Measurements from ENCODE around the gene TSPAN11. TPM values are rescaled to one million over a fixed set of nuclear protein-coding genes. Genes with fewer than 3 reads are reported as not detected.

Gene TSPAN11
- total and polyA plus RNA-seq, 2 experiments from 2014 or later = 5.2 to 9.6 TPM

DNA sequence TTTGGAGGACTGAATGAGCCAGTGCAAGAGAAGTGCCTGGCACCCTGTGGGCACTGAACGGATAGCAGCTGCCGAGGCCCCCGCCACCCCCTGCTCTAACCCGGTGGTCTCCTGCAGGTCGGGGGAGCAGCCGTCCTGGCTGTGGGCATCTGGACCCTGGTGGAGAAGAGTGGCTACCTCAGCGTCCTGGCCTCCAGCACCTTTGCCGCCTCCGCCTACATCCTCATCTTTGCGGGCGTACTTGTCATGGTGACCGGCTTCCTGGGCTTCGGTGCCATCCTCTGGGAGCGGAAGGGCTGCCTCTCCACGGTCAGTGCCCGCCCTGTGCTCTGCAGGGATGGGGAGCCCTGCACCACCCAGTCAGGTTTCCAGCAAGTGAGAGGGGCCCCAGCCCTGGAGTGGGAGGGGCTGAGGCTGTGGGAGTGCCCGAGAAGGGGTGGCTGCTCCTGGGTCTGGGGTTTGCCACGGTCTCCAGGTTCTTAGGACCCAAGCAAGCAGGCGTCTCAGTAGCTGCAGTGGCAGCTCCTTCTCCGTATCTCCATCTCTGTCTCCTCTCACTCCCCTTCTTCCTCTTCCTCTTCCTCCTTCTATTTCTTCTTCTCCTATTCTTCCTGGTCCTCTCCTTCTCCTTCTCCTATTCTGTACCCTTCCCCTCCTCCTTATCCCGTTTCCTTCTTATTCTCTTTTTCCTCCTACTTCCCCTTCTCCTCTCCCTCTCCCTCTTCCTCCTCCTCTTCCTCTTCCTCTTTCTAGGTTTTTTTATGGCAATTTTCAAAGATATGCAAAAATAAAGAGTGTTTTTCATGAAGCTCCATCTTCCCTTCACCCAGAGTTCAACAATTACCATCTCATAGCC, 37.4 kb downstream of the TSPAN11 start:
- 92% methylated on average over 21 of the region's 21 CpGs for WGBS (ENCODE audit: low lambda C conversion rate, missing lambda C conversion rate)
- Histone ChIP-seq H3K27me3 (no peaks in the 10 kb centered on the region), H3K4me1 (ENCODE audit: insufficient read depth) (no peaks in the 10 kb centered on the region), H3K79me2 (no peaks in the 10 kb centered on the region), H4K20me1 (ENCODE audit: insufficient read depth, poor library complexity, severe bottlenecking) (no peaks in the 10 kb centered on the region), H3K36me3 (replicated peaks; ENCODE audit: insufficient read depth, low read depth) (no peaks in the 10 kb centered on the region), H3K9me3 (ENCODE audit: low read depth) (no peaks in the 10 kb centered on the region), H3K27ac (no peak overlapping the region), H3K4me2 (no peak overlapping the region), H3K4me3 (no peak overlapping the region), H3K9me2 (replicated peaks; ENCODE audit: insufficient read depth) (no peaks in the 10 kb centered on the region), H2AFZ (no peak overlapping the region)
- TF ChIP-seq, protein P1, sequence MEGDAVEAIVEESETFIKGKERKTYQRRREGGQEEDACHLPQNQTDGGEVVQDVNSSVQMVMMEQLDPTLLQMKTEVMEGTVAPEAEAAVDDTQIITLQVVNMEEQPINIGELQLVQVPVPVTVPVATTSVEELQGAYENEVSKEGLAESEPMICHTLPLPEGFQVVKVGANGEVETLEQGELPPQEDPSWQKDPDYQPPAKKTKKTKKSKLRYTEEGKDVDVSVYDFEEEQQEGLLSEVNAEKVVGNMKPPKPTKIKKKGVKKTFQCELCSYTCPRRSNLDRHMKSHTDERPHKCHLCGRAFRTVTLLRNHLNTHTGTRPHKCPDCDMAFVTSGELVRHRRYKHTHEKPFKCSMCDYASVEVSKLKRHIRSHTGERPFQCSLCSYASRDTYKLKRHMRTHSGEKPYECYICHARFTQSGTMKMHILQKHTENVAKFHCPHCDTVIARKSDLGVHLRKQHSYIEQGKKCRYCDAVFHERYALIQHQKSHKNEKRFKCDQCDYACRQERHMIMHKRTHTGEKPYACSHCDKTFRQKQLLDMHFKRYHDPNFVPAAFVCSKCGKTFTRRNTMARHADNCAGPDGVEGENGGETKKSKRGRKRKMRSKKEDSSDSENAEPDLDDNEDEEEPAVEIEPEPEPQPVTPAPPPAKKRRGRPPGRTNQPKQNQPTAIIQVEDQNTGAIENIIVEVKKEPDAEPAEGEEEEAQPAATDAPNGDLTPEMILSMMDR (IDR thresholded peaks at IDR 0.05; ENCODE audit: poor library complexity) = no peak
- no peak for TF ChIP-seq EZH2phosphoT487 (IDR thresholded peaks at IDR 0.05; ENCODE audit: low read depth, severe bottlenecking, unreplicated experiment)
- no peak for TF ChIP-seq EZH2 (IDR thresholded peaks at IDR 0.05; ENCODE audit: borderline replicate concordance)
- DNase-seq (ENCODE audit: low spot score) = no peak

DNA sequence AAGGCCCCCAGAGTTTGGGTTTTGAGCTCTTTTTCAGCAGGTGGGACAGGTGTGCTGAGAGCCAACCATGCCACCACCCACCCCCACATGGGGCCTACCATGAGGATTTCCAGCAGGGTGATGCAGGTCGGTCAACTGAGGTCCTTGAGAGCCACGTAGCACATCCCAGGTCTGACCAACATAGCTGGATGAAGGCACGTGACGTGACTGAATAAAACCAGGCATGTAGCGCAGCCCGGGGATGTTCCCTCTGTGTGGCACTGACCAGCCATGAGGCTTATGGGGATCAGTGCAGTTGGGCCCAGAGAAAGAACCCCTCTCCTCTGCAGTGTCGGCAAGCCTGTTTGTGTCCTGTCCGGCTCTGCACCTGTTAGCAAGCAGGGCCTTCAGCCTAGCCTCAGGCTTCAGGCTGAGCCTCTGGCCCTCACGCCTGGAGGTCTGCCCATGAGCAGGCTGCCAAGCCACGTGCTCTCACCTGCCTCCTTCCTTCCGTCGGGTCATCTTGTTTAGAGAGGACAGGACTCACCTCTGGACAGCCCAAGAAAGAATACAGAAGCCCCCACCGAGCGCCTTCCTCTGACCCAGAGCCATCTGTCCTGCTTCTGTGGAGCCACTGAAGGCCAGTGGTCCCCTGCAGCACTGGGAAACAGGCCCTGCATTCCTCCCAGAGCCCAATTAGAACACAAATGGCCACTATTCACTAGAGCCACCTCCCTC, 38.5 kb downstream of the TSPAN11 start:
- TF ChIP-seq EZH2phosphoT487 (IDR thresholded peaks at IDR 0.05; ENCODE audit: low read depth, severe bottlenecking, unreplicated experiment) = no peak
- no peak overlapping the region for H2AFZ ChIP-seq
- H3K27me3 ChIP-seq = no peaks in the 10 kb centered on the region
- H3K79me2 ChIP-seq = no peaks in the 10 kb centered on the region
- no peaks in the 10 kb centered on the region for H3K9me2 ChIP-seq (replicated peaks; ENCODE audit: insufficient read depth)
- no peak overlapping the region for H3K4me2 ChIP-seq
- H4K20me1 ChIP-seq (ENCODE audit: insufficient read depth, poor library complexity, severe bottlenecking) = no peaks in the 10 kb centered on the region
- 89% methylated on average over 14 of the region's 14 CpGs for WGBS (ENCODE audit: low lambda C conversion rate, missing lambda C conversion rate)
- H3K36me3 ChIP-seq (replicated peaks; ENCODE audit: insufficient read depth, low read depth) = no peaks in the 10 kb centered on the region
- DNase-seq (ENCODE audit: low spot score) = no peak
- H3K4me3 ChIP-seq = no peak overlapping the region
- no peaks in the 10 kb centered on the region for H3K9me3 ChIP-seq (ENCODE audit: low read depth)
- no peaks in the 10 kb centered on the region for H3K4me1 ChIP-seq (ENCODE audit: insufficient read depth)
- no peak overlapping the region for H3K27ac ChIP-seq

DNA sequence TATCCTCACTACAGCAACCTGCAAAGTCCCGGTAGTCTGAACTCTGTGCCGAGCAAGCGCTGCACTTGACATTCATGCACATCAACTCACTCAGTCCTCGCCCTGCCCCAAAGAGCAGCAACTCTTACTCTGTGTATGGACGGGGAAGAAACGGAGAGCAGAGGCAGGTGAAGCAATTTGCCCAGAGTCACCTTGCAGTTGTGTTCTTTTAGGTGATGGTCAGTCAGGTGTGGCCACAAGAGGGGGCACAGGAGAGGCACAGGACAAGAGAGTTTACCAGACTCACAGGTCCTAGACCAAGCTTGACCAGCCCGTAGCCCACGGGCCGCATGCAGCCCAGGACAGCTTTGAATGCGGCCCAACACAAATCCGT, 39.1 kb downstream of the TSPAN11 start:
- Histone ChIP-seq H3K79me2 (no peaks in the 10 kb centered on the region), H3K4me1 (ENCODE audit: insufficient read depth) (no peaks in the 10 kb centered on the region), H4K20me1 (ENCODE audit: insufficient read depth, poor library complexity, severe bottlenecking) (no peaks in the 10 kb centered on the region), H3K9me3 (ENCODE audit: low read depth) (no peaks in the 10 kb centered on the region), H3K4me2 (no peak overlapping the region), H3K4me3 (no peak overlapping the region), H3K36me3 (replicated peaks; ENCODE audit: insufficient read depth, low read depth) (no peaks in the 10 kb centered on the region), H2AFZ (no peak overlapping the region), H3K27me3 (no peaks in the 10 kb centered on the region), H3K27ac (no peak overlapping the region), H3K9me2 (replicated peaks; ENCODE audit: insufficient read depth) (no peaks in the 10 kb centered on the region)
- WGBS (ENCODE audit: low lambda C conversion rate, missing lambda C conversion rate) = 76% methylated on average over 11 of the region's 11 CpGs
- TF ChIP-seq EZH2phosphoT487 (IDR thresholded peaks at IDR 0.05; ENCODE audit: low read depth, severe bottlenecking, unreplicated experiment) = no peak
- TF ChIP-seq, protein P1 (IDR thresholded peaks at IDR 0.05; ENCODE audit: poor library complexity) = peak; percentile 24
- no peak for DNase-seq (ENCODE audit: low spot score)

DNA sequence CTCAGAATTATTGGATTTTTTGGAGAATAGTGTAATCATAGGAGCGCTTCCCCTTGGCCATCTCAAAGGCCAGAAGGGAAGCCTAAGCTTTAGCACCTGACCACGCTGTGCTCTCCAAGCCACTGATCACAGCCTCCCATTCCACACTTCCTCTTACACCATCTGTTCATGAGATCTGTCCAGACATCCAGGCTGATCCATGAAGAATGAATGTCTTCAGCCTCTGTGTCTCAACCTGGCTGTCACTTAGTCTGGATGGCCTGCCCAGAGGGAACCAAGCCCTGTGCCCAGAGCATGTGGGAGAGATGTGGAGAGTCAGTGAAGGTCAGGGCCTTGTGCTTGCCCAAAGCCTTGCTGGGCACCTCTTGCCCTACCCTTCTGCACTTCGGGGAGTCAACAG, 40.5 kb downstream of the TSPAN11 start:
- 93% methylated on average over 3 of the region's 3 CpGs for WGBS (ENCODE audit: low lambda C conversion rate, missing lambda C conversion rate)

More for the DNA sequence above, 40.5 kb downstream of the TSPAN11 start:
- Histone ChIP-seq H2AFZ (no peak overlapping the region), H3K9me3 (ENCODE audit: low read depth) (no peaks in the 10 kb centered on the region), H3K9me2 (replicated peaks; ENCODE audit: insufficient read depth) (no peaks in the 10 kb centered on the region), H3K79me2 (no peaks in the 10 kb centered on the region), H3K27ac (no peak overlapping the region), H3K36me3 (replicated peaks; ENCODE audit: insufficient read depth, low read depth) (no peaks in the 10 kb centered on the region), H3K4me1 (ENCODE audit: insufficient read depth) (peaks cover 5% of the 10 kb centered on the region), H3K27me3 (no peaks in the 10 kb centered on the region), H3K4me2 (no peak overlapping the region), H4K20me1 (ENCODE audit: insufficient read depth, poor library complexity, severe bottlenecking) (no peaks in the 10 kb centered on the region), H3K4me3 (no peak overlapping the region)
- TF ChIP-seq EZH2 (IDR thresholded peaks at IDR 0.05; ENCODE audit: borderline replicate concordance) (no peak), EZH2phosphoT487 (IDR thresholded peaks at IDR 0.05; ENCODE audit: low read depth, severe bottlenecking, unreplicated experiment) (no peak)
- TF ChIP-seq, protein P1 (IDR thresholded peaks at IDR 0.05; ENCODE audit: poor library complexity) = no peak
- DNase-seq (ENCODE audit: low spot score) = no peak

All from hepatocyte (in vitro differentiated cells).